WTC11 (cell line): ENCODE measurements around the gene NAA11. TPM values are rescaled to one million over a fixed set of nuclear protein-coding genes. Genes with fewer than 3 reads are reported as not detected.

Experiments
- ATAC-seq: fragments of 200-7000 bp; cut with Tn5 transposase; 2 replicates; pipeline ENCODE4 v1.10.0; 2021; ENCODE audit warnings: mild to moderate bottlenecking, moderate library complexity
- CTCF ChIA-PET: fragments of 300-600 bp; sonication (Branson Sonifier 250); formaldehyde crosslinking; loops from one replicate; lab custom pipeline; 2021; ENCODE audit warnings: antibody characterized with exemption; lab: Charles Lee
- POLR2A ChIA-PET: fragments of 350-600 bp; sonication (Branson Sonifier 250); formaldehyde crosslinking; loops from one replicate; lab custom pipeline; 2021; ENCODE audit warnings: antibody characterized with exemption; lab: Charles Lee
- DNase-seq: peaks from one replicate; pipeline ENCODE4 v3.0.0; 2021; ENCODE audit warnings: low spot score
- H3K27ac Mint-ChIP-seq: 2 replicates; pipeline ENCODE4 v1.8.0; 2021; ENCODE audit warnings: mixed read lengths
- H3K27me3 Mint-ChIP-seq: 2 replicates; pipeline ENCODE4 v1.8.0; 2021; ENCODE audit warnings: low read depth, mild to moderate bottlenecking, moderate library complexity, mixed read lengths
- H3K36me3 Mint-ChIP-seq: 2 replicates; pipeline ENCODE4 v1.8.0; 2021; ENCODE audit warnings: mixed read lengths
- H3K4me1 Mint-ChIP-seq: 2 replicates; pipeline ENCODE4 v1.8.0; 2022; ENCODE audit warnings: mixed read lengths
- H3K4me3 Mint-ChIP-seq: 2 replicates; pipeline ENCODE4 v1.8.0; 2021; ENCODE audit warnings: mild to moderate bottlenecking, moderate library complexity, mixed read lengths
- H3K9me3 Mint-ChIP-seq: 2 replicates; pipeline ENCODE4 v1.8.0; 2021; ENCODE audit warnings: mixed read lengths
- CREM ChIP-seq: sonication (generic); formaldehyde crosslinking; IDR thresholded peaks from 2 replicates; pipeline ENCODE4 v1.8.1; 2022; ENCODE audit warnings: mild to moderate bottlenecking, missing genetic modification reagents, moderate library complexity
- ELF4 ChIP-seq: sonication (generic); formaldehyde crosslinking; IDR thresholded peaks from 2 replicates; pipeline ENCODE4 v1.8.1; 2022; ENCODE audit warnings: low read depth, mild to moderate bottlenecking, moderate library complexity, missing genetic modification reagents
- EMX1 ChIP-seq: fragments of 250-450 bp; sonication (Bioruptor Pico); IDR thresholded peaks from 2 replicates; pipeline ENCODE4 v1.8.0; 2021; ENCODE audit warnings: mild to moderate bottlenecking
- GRHL2 ChIP-seq: fragments of 250-450 bp; sonication (Bioruptor Pico); IDR thresholded peaks from 2 replicates; pipeline ENCODE4 v1.8.0; 2022; ENCODE audit warnings: mild to moderate bottlenecking, moderate library complexity; ENCODE audit not compliant: insufficient replicate concordance, severe bottlenecking
- JAZF1 ChIP-seq: fragments of 250-450 bp; sonication (Bioruptor Pico); IDR thresholded peaks from 2 replicates; pipeline ENCODE4 v1.9.0; 2021; ENCODE audit warnings: moderate library complexity, mild to moderate bottlenecking, inconsistent platforms
- JUN ChIP-seq: sonication (generic); formaldehyde crosslinking; IDR thresholded peaks from 2 replicates; pipeline ENCODE4 v1.8.0; 2023; ENCODE audit warnings: mild to moderate bottlenecking, missing genetic modification reagents
- KAT7 ChIP-seq: sonication (generic); formaldehyde crosslinking; IDR thresholded peaks from 2 replicates; pipeline ENCODE4 v1.8.1; 2023; ENCODE audit warnings: missing genetic modification reagents, mild to moderate bottlenecking, borderline replicate concordance
- MXD4 ChIP-seq: fragments of 250-450 bp; sonication (Bioruptor Pico); IDR thresholded peaks from 2 replicates; pipeline ENCODE4 v1.8.0; 2021; ENCODE audit warnings: mild to moderate bottlenecking, moderate library complexity, borderline replicate concordance
- RORB ChIP-seq: fragments of 250-450 bp; sonication (Bioruptor Pico); IDR thresholded peaks from 2 replicates; pipeline ENCODE4 v1.9.0; 2021; ENCODE audit warnings: mild to moderate bottlenecking
- TEAD4 ChIP-seq: sonication (generic); formaldehyde crosslinking; IDR thresholded peaks from 2 replicates; pipeline ENCODE4 v1.8.0; 2022; ENCODE audit warnings: mild to moderate bottlenecking, missing genetic modification reagents
- ZNF232 ChIP-seq: sonication (generic); formaldehyde crosslinking; IDR thresholded peaks from 2 replicates; pipeline ENCODE4 v1.8.0; 2022; ENCODE audit warnings: mild to moderate bottlenecking, missing genetic modification reagents
- ZNF396 ChIP-seq: fragments of 250-450 bp; sonication (Bioruptor Pico); IDR thresholded peaks from 2 replicates; pipeline ENCODE4 v1.8.0; 2021; ENCODE audit warnings: mild to moderate bottlenecking, moderate library complexity, borderline replicate concordance
- ZNF423 ChIP-seq: fragments of 250-450 bp; sonication (Bioruptor Pico); IDR thresholded peaks from 2 replicates; pipeline ENCODE4 v2.1.2; 2022; ENCODE audit warnings: mild to moderate bottlenecking, moderate library complexity
- total RNA-seq: library from RNA; stranded (reverse); gene quantifications from 3 replicates; pipeline ENCODE4 v1.2.3, GENCODE V29; 2021
- TF ChIP-seq, protein P1 (sequence below): sonication (generic); formaldehyde crosslinking; IDR thresholded peaks from 2 replicates; pipeline ENCODE4 v1.8.1; 2022; ENCODE audit warnings: low read depth, mild to moderate bottlenecking, moderate library complexity, missing genetic modification reagents, borderline replicate concordance
- TF ChIP-seq, protein P2 (sequence below): sonication (generic); formaldehyde crosslinking; IDR thresholded peaks from 2 replicates; pipeline ENCODE4 v1.8.1; 2023; ENCODE audit warnings: mild to moderate bottlenecking, missing genetic modification reagents
- TF ChIP-seq, protein P3 (sequence below): sonication (generic); formaldehyde crosslinking; IDR thresholded peaks from 2 replicates; pipeline ENCODE4 v1.8.0; 2023; ENCODE audit warnings: mild to moderate bottlenecking, missing genetic modification reagents
- TF ChIP-seq, protein P4 (sequence below): fragments of 250-450 bp; sonication (Bioruptor Pico); IDR thresholded peaks from 2 replicates; pipeline ENCODE4 v2.1.2; 2022; ENCODE audit warnings: mild to moderate bottlenecking, moderate library complexity
- TF ChIP-seq, protein P5 (sequence below): sonication (generic); formaldehyde crosslinking; IDR thresholded peaks from 2 replicates; pipeline ENCODE4 v1.8.1; 2023; ENCODE audit warnings: mild to moderate bottlenecking, missing genetic modification reagents, moderate library complexity
- TF ChIP-seq, protein P6 (sequence below): sonication (generic); formaldehyde crosslinking; IDR thresholded peaks from 2 replicates; pipeline ENCODE4 v1.8.0; 2022; ENCODE audit warnings: mild to moderate bottlenecking, missing genetic modification reagents
- TF ChIP-seq, protein P7 (sequence below): fragments of 250-450 bp; sonication (Bioruptor Pico); IDR thresholded peaks from 2 replicates; pipeline ENCODE4 v1.9.0; 2021; ENCODE audit warnings: mild to moderate bottlenecking
- TF ChIP-seq, protein P8 (sequence below): sonication (generic); formaldehyde crosslinking; IDR thresholded peaks from 2 replicates; pipeline ENCODE4 v1.8.1; 2022; ENCODE audit warnings: low read depth, missing genetic modification reagents, borderline replicate concordance
- TF ChIP-seq, protein P9 (sequence below): sonication (generic); formaldehyde crosslinking; IDR thresholded peaks from 2 replicates; pipeline ENCODE4 v1.8.1; 2023; ENCODE audit warnings: mild to moderate bottlenecking, missing genetic modification reagents, moderate library complexity

The NAA11 gene
- total RNA-seq, 1 experiment from 2014 or later: not detected

DNA sequence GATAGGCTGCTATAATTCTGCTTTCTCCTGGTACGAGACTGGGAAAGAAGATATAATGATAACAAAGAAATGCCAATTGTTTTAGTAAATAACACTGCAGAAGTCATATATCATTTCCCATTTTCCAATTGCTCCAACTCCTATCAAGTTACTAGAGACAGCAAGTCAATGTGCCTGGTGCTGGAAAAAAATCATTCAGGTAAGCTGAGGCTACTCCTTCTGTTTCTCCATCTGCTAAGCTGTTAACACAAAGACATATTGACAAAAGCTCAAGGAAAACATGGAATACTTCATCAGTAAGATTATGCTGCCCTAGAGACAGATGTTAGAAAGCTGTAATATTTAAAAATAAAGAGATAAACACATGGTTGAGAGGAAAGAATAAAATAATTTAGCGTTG lies 10.0 kb downstream of the NAA11 start (continued):
- TF ChIP-seq, protein P1, sequence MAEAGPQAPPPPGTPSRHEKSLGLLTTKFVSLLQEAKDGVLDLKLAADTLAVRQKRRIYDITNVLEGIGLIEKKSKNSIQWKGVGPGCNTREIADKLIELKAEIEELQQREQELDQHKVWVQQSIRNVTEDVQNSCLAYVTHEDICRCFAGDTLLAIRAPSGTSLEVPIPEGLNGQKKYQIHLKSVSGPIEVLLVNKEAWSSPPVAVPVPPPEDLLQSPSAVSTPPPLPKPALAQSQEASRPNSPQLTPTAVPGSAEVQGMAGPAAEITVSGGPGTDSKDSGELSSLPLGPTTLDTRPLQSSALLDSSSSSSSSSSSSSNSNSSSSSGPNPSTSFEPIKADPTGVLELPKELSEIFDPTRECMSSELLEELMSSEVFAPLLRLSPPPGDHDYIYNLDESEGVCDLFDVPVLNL (CRISPR knock-in tag): no peak
- no peak for TF ChIP-seq KAT7 (CRISPR knock-in tag)
- TF ChIP-seq, protein P2, sequence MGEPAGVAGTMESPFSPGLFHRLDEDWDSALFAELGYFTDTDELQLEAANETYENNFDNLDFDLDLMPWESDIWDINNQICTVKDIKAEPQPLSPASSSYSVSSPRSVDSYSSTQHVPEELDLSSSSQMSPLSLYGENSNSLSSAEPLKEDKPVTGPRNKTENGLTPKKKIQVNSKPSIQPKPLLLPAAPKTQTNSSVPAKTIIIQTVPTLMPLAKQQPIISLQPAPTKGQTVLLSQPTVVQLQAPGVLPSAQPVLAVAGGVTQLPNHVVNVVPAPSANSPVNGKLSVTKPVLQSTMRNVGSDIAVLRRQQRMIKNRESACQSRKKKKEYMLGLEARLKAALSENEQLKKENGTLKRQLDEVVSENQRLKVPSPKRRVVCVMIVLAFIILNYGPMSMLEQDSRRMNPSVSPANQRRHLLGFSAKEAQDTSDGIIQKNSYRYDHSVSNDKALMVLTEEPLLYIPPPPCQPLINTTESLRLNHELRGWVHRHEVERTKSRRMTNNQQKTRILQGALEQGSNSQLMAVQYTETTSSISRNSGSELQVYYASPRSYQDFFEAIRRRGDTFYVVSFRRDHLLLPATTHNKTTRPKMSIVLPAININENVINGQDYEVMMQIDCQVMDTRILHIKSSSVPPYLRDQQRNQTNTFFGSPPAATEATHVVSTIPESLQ (CRISPR knock-in tag): no peak
- TF ChIP-seq JUN (CRISPR knock-in tag): no peak
- TF ChIP-seq, protein P3, sequence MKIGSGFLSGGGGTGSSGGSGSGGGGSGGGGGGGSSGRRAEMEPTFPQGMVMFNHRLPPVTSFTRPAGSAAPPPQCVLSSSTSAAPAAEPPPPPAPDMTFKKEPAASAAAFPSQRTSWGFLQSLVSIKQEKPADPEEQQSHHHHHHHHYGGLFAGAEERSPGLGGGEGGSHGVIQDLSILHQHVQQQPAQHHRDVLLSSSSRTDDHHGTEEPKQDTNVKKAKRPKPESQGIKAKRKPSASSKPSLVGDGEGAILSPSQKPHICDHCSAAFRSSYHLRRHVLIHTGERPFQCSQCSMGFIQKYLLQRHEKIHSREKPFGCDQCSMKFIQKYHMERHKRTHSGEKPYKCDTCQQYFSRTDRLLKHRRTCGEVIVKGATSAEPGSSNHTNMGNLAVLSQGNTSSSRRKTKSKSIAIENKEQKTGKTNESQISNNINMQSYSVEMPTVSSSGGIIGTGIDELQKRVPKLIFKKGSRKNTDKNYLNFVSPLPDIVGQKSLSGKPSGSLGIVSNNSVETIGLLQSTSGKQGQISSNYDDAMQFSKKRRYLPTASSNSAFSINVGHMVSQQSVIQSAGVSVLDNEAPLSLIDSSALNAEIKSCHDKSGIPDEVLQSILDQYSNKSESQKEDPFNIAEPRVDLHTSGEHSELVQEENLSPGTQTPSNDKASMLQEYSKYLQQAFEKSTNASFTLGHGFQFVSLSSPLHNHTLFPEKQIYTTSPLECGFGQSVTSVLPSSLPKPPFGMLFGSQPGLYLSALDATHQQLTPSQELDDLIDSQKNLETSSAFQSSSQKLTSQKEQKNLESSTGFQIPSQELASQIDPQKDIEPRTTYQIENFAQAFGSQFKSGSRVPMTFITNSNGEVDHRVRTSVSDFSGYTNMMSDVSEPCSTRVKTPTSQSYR: no peak
- TF ChIP-seq EMX1 (CRISPR knock-in tag): no peak
- TF ChIP-seq, protein P4, sequence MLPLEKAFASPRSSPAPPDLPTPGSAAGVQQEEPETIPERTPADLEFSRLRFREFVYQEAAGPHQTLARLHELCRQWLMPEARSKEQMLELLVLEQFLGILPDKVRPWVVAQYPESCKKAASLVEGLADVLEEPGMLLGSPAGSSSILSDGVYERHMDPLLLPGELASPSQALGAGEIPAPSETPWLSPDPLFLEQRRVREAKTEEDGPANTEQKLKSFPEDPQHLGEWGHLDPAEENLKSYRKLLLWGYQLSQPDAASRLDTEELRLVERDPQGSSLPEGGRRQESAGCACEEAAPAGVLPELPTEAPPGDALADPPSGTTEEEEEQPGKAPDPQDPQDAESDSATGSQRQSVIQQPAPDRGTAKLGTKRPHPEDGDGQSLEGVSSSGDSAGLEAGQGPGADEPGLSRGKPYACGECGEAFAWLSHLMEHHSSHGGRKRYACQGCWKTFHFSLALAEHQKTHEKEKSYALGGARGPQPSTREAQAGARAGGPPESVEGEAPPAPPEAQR: no peak
- TF ChIP-seq, protein P5, sequence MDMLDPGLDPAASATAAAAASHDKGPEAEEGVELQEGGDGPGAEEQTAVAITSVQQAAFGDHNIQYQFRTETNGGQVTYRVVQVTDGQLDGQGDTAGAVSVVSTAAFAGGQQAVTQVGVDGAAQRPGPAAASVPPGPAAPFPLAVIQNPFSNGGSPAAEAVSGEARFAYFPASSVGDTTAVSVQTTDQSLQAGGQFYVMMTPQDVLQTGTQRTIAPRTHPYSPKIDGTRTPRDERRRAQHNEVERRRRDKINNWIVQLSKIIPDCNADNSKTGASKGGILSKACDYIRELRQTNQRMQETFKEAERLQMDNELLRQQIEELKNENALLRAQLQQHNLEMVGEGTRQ (CRISPR knock-in tag): no peak
- TF ChIP-seq, protein P6, sequence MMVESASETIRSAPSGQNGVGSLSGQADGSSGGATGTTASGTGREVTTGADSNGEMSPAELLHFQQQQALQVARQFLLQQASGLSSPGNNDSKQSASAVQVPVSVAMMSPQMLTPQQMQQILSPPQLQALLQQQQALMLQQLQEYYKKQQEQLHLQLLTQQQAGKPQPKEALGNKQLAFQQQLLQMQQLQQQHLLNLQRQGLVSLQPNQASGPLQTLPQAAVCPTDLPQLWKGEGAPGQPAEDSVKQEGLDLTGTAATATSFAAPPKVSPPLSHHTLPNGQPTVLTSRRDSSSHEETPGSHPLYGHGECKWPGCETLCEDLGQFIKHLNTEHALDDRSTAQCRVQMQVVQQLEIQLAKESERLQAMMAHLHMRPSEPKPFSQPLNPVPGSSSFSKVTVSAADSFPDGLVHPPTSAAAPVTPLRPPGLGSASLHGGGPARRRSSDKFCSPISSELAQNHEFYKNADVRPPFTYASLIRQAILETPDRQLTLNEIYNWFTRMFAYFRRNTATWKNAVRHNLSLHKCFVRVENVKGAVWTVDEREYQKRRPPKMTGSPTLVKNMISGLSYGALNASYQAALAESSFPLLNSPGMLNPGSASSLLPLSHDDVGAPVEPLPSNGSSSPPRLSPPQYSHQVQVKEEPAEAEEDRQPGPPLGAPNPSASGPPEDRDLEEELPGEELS (CRISPR knock-in tag): no peak
- TF ChIP-seq MXD4 (CRISPR knock-in tag): no peak
- TF ChIP-seq CREM: no peak
- no peak for TF ChIP-seq ELF4 (CRISPR knock-in tag)
- TF ChIP-seq JAZF1: no peak

DNA sequence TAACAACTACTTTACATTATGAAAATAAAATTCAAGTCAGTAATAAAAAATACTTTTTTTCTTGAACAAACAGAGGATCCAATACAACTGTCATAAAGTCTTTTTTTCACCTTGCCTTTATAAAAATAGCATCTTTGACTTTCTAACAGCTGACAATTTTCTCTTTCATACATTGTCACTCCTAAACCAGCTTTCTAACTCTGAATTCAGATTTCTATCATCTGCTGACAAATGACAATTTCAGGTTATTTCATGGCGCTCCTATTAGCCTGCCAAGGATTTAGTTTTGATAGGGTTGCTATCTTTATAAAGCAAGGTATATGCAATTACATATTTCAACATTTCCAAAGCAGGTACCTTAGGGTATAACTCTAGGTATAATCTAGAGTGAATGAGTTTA lies 14.6 kb downstream of the NAA11 start:
- Mint-ChIP-seq H3K27me3 (no peaks in the 10 kb centered on the region), H3K36me3 (no peaks in the 10 kb centered on the region), H3K4me3 (no peak overlapping the region), H3K27ac (no peak overlapping the region), H3K9me3 (no peaks in the 10 kb centered on the region), H3K4me1 (no peaks in the 10 kb centered on the region)
- ChIA-PET CTCF (no interaction called here), POLR2A (no interaction called here)
- ATAC-seq: no peak
- no peak for DNase-seq
- TF ChIP-seq GRHL2 (CRISPR knock-in tag) (no peak), ZNF423 (CRISPR knock-in tag) (no peak), ZNF232 (CRISPR knock-in tag) (no peak), ZNF396 (CRISPR knock-in tag) (no peak), RORB (CRISPR knock-in tag) (no peak), MXD4 (CRISPR knock-in tag) (no peak), TEAD4 (CRISPR knock-in tag) (no peak)
- TF ChIP-seq, protein P7, sequence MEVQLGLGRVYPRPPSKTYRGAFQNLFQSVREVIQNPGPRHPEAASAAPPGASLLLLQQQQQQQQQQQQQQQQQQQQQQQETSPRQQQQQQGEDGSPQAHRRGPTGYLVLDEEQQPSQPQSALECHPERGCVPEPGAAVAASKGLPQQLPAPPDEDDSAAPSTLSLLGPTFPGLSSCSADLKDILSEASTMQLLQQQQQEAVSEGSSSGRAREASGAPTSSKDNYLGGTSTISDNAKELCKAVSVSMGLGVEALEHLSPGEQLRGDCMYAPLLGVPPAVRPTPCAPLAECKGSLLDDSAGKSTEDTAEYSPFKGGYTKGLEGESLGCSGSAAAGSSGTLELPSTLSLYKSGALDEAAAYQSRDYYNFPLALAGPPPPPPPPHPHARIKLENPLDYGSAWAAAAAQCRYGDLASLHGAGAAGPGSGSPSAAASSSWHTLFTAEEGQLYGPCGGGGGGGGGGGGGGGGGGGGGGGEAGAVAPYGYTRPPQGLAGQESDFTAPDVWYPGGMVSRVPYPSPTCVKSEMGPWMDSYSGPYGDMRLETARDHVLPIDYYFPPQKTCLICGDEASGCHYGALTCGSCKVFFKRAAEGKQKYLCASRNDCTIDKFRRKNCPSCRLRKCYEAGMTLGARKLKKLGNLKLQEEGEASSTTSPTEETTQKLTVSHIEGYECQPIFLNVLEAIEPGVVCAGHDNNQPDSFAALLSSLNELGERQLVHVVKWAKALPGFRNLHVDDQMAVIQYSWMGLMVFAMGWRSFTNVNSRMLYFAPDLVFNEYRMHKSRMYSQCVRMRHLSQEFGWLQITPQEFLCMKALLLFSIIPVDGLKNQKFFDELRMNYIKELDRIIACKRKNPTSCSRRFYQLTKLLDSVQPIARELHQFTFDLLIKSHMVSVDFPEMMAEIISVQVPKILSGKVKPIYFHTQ: no peak
- TF ChIP-seq, protein P8, sequence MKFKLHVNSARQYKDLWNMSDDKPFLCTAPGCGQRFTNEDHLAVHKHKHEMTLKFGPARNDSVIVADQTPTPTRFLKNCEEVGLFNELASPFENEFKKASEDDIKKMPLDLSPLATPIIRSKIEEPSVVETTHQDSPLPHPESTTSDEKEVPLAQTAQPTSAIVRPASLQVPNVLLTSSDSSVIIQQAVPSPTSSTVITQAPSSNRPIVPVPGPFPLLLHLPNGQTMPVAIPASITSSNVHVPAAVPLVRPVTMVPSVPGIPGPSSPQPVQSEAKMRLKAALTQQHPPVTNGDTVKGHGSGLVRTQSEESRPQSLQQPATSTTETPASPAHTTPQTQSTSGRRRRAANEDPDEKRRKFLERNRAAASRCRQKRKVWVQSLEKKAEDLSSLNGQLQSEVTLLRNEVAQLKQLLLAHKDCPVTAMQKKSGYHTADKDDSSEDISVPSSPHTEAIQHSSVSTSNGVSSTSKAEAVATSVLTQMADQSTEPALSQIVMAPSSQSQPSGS (CRISPR knock-in tag): no peak
- TF ChIP-seq, protein P9, sequence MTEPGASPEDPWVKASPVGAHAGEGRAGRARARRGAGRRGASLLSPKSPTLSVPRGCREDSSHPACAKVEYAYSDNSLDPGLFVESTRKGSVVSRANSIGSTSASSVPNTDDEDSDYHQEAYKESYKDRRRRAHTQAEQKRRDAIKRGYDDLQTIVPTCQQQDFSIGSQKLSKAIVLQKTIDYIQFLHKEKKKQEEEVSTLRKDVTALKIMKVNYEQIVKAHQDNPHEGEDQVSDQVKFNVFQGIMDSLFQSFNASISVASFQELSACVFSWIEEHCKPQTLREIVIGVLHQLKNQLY: no peak
